NCI-H226 (cell line): ENCODE measurements around the gene TEDC1.
A peak's percentile ranks its signal among the peaks of the same experiment; 100 is the strongest.

ENCODE experiments used
- DNase-seq: peaks from one replicate; pipeline ENCODE4 v3.0.0-alpha.2; 2015

The TEDC1 gene

GRCh38 chr14:105458571-105458970 lies 32.5 kb upstream of the TEDC1 start:
- no peak for DNase-seq

DNA sequence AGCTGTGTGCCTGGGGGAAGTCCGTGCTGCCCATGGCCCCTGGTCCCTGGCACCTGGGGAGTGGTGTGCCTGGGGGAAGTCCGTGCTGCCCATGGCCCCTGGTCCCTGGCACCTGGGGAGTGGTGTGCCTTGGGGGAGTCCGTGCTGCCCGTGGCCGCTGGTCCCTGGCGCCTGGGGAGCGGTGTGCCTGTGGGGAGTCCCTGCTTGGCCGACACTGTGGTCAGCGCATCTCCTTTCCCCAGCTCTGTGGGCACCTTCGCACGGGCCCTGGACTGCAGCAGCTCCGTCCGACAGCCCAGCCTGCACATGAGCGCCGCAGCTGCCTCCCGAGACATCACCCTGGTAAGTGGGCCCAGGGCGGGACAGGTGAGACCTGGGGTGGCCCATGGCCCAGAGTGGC lies 30.9 kb upstream of the TEDC1 start:
- DNase-seq, result no peak

GRCh38 chr14:105460616-105461015 lies 30.4 kb upstream of the TEDC1 start:
- no peak for DNase-seq

GRCh38 chr14:105461903-105462302 lies 29.1 kb upstream of the TEDC1 start:
- DNase-seq, result no peak

- DNase-seq, result no peak
These were observed 26.5 kb upstream of the TEDC1 start for GRCh38 chr14:105464501-105464900.

DNA sequence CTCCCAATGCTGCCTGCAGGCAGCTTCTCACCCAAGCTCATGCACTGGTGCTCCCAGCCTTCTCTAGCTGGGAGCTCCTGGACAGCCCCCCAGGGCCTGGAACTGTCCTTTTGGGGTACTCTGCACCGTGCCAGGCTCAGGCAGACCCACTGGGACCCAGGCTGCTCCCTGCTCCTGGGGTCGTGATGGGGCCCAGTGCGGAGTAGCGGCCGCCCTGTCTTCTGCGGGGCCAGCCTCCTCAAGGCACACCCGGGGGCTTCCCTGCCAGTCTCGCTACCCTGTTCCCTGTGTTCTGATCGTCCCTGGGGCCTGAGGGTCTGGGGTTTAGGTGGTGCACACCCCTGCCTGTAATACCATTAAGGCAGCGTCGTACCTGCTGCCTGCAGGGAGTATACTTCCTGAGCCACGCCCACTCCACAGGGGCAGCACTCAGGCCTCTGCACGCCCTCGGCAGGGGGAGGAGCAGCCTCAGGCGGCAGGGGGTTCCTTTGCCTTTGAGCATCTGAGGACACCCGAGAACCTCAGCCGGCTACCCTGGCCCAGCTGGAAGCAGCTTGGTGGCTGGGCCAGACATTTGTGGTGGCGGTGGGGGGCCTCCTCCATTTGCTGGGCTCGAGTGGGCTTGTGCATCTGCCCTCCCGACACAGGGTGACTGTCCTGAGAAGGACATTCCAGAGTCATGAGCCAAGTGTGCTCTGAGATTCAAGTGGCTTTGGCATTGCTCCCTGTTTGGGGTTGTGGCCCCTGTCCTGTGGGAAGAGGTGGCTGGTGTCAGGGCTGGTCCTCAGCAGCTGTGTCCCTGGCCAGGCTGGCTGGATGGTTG lies 25.6 kb upstream of the TEDC1 start:
- no peak for DNase-seq

GRCh38 chr14:105466531-105467248 lies 24.4 kb upstream of the TEDC1 start:
- no peak for DNase-seq

GRCh38 chr14:105467249-105467941 lies 23.7 kb upstream of the TEDC1 start:
- no peak for DNase-seq

- no peak for DNase-seq
These were observed 23.0 kb upstream of the TEDC1 start for GRCh38 chr14:105467942-105468471.

GRCh38 chr14:105468621-105469241 lies 22.3 kb upstream of the TEDC1 start:
- DNase-seq, result no peak

DNA sequence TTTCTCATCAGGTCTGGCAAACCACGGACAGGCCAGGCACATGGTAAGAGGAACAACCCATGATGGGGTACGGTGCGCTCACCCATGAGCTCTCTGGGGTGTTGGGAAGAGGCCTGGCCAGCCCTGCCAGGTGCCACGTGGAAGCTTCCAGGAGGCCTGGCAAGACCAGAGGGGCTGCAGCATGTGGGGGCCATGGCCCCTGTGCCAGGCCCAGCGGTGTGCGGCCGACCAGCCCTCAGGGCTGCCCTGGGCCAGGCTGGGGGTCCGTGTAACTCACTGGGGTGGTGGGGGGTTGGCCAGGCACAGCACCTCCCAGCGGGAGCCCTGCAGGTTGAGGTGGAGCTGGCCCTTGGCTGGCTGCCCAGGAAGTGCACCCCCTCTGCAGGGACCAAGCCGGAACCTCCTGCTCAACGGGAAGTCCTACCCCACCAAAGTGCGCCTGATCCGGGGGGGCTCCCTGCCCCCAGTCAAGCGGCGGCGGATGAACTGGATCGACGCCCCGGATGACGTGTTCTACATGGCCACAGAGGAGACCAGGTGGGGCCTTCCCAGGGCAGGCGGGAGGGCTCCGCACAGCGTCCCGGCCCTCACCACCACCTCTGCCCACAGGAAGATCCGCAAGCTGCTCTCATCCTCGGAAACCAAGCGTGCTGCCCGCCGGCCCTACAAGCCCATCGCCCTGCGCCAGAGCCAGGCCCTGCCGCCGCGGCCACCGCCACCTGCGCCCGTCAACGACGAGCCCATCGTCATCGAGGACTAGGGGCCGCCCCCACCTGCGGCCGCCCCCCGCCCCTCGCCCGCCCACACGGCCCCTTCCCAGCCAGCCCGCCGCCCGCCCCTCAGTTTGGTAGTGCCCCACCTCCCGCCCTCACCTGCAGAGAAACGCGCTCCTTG lies 21.3 kb upstream of the TEDC1 start:
- DNase-seq, result no peak

- no peak for DNase-seq
These were observed 20.4 kb upstream of the TEDC1 start for GRCh38 chr14:105470350-105471296.

DNA sequence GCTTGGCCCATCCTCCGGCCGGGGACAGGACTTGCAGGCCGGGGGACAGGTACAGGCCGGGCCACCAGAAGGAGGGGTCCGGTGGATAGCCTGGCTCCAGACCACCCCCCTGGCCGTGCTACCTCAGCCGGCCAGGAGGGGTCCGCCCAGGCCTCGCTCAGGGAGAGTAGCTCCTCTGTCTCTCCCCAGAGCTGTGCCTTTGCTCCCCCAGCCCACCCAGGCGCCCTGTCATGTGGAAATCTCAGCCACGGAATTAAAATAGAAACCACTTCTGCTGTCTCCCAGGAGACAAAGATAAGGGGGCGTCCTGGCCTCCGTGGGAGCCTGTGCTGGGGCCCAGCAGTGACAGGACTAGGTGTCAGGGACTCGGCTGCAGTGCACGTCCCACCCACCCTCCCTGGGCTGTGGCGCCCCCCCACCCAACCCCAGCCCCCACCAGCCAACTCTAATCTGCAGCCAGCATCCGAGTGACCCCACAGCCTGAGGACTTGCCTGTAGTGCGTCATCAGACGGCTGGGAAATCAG lies 19.7 kb upstream of the TEDC1 start:
- DNase-seq, result no peak

DNA sequence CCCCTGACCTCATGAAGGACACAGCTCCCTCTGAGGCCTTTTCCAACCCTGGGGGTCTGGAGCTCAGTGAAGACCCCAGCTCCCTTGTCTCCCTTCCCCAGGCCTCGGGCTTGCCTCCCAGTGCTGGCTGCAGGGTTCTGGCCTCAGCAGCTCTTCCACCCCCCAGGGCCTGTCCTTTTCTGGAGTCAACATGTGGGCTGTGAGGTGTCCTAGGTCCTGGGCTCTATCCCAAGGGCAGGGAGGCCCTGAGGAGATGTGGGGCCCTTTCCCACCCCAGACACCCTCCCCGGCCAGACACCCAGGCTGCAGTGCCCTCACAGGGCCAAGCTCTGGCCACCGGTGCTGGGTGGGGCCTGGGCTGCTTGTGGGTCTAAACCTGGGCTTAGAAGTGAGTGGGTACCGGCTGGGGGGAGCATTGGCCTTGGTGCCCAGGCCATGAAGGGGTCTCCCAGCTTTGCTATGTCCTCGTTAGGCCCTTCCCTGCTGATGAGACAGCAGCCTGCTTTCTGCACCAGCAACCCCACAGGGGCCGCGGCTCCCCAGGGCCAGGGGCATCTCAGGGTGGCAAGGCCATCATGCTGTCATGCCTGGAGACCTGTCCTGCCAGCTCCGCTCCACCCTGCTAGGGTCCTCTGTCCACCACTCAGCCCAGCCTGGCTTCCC lies 19.1 kb upstream of the TEDC1 start:
- DNase-seq, result no peak

- no peak for DNase-seq
These were observed 18.5 kb upstream of the TEDC1 start for GRCh38 chr14:105472486-105472991.

- DNase-seq, result no peak
These were observed 17.9 kb upstream of the TEDC1 start for GRCh38 chr14:105473033-105473676.

DNA sequence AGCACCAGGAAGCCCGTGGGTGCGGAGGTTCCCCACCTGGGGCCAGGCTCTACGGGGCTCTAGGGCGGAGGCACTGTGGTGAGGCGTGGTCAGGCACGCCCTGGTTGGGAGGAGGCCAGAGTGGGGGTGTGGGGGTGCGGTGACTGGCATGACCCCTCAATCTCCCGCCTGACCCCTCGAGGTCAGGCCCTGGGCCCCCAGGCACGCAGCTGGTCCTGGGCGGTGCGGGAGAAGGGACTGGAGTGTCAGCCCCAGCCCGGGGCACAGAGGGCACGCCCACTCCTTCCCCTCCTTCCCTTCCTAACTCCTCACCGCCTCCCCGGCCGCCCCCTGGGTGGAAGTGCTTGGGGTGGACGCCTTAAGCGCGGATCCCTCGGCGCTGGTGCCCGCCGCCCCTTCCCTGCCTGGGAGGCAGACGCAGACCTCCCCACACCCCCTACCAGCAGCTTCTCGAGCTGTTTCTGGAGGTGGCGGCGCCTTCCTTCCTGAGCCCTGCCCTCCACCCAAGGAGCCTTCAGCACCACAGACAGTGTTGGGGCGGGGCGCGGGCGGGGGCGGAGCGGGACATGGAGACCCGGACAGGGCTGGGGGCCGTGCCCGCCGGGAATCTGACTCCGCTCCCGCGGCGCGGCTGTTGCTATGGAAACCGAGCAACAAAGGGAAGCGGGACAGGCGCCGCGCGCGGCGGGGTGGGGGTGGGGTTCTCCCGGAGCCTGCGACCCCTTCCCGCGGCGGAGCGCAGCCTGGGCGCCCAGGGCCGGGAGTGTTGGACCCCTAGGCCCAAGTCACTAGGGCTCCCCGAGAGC lies 17.2 kb upstream of the TEDC1 start:
- DNase-seq, result peak; percentile 92
